ENCODE data around the gene DLGAP1.
A peak's percentile ranks its signal among the peaks of the same experiment; 100 is the strongest.

The DLGAP1 gene

GRCh38 chr18:3867236-3867635 is 587.9 kb downstream of the DLGAP1 start:
- no peak for DNase-seq (ENCODE audit: low spot score)

GRCh38 chr18:3864669-3865298 is 590.3 kb downstream of the DLGAP1 start:
- no peak for DNase-seq (ENCODE audit: low spot score)

GRCh38 chr18:3863593-3863992 is 591.5 kb downstream of the DLGAP1 start:
- DNase-seq (ENCODE audit: low spot score), result no peak

GRCh38 chr18:3863006-3863405 is 592.1 kb downstream of the DLGAP1 start:
- DNase-seq (ENCODE audit: low spot score), result no peak

- DNase-seq (ENCODE audit: low spot score), result no peak
Measured at GRCh38 chr18:3861495-3861894, 593.6 kb downstream of the DLGAP1 start.

- peak; percentile 9 for DNase-seq (ENCODE audit: low spot score)
Measured at GRCh38 chr18:3857544-3857943, 597.6 kb downstream of the DLGAP1 start.

- DNase-seq (ENCODE audit: low spot score), result no peak
Measured at GRCh38 chr18:3855966-3856365, 599.1 kb downstream of the DLGAP1 start.

GRCh38 chr18:3852321-3852720 is 602.8 kb downstream of the DLGAP1 start:
- no peak for DNase-seq (ENCODE audit: low spot score)

- DNase-seq (ENCODE audit: low spot score), result no peak
Measured at GRCh38 chr18:3851159-3851558, 603.9 kb downstream of the DLGAP1 start.

- no peak for DNase-seq (ENCODE audit: low spot score)
Measured at GRCh38 chr18:3848316-3848715, 606.8 kb downstream of the DLGAP1 start.

GRCh38 chr18:3845161-3845560 is 609.9 kb downstream of the DLGAP1 start:
- no peak for DNase-seq (ENCODE audit: low spot score)

- DNase-seq (ENCODE audit: low spot score), result no peak
Measured at GRCh38 chr18:3842844-3843243, 612.3 kb downstream of the DLGAP1 start.

- DNase-seq (ENCODE audit: low spot score), result no peak
Measured at GRCh38 chr18:3840766-3841165, 614.3 kb downstream of the DLGAP1 start.

- DNase-seq (ENCODE audit: low spot score), result no peak
Measured at GRCh38 chr18:3839581-3839981, 615.5 kb downstream of the DLGAP1 start.

GRCh38 chr18:3836483-3837335 is 618.4 kb downstream of the DLGAP1 start:
- DNase-seq (ENCODE audit: low spot score), result no peak

GRCh38 chr18:3832025-3832638 is 623.0 kb downstream of the DLGAP1 start:
- DNase-seq (ENCODE audit: low spot score), result no peak

GRCh38 chr18:3830604-3831003 is 624.5 kb downstream of the DLGAP1 start:
- no peak for DNase-seq (ENCODE audit: low spot score)

GRCh38 chr18:3827236-3827845 is 627.8 kb downstream of the DLGAP1 start:
- DNase-seq (ENCODE audit: low spot score), result no peak

- no peak for DNase-seq (ENCODE audit: low spot score)
Measured at GRCh38 chr18:3826021-3826420, 629.1 kb downstream of the DLGAP1 start.

- DNase-seq (ENCODE audit: low spot score), result no peak
Measured at GRCh38 chr18:3824101-3824500, 631.0 kb downstream of the DLGAP1 start.

- DNase-seq (ENCODE audit: low spot score), result no peak
Measured at GRCh38 chr18:3823073-3823472, 632.0 kb downstream of the DLGAP1 start.

- DNase-seq (ENCODE audit: low spot score), result no peak
Measured at GRCh38 chr18:3821524-3821923, 633.6 kb downstream of the DLGAP1 start.

GRCh38 chr18:3819961-3820360 is 635.1 kb downstream of the DLGAP1 start:
- no peak for DNase-seq (ENCODE audit: low spot score)
